Breast epithelium (tissue), 3 donors: ENCODE data around the gene LIPC.

Experiments
- POLR2AphosphoS5 ChIP-seq, 3 donors: sonication (generic); formaldehyde crosslinking; IDR thresholded peaks; one replicate each; pipeline ENCODE4 v1.6.1; 2017; ENCODE audit warnings: antibody characterized with exemption in 3 of 3
- TF ChIP-seq, protein P1 (sequence below), 3 donors: fragments of 450-650 bp; IDR thresholded peaks; one replicate each; pipeline ENCODE4 v1.5.1; 2016 to 2017; ENCODE audit warnings: antibody characterized with exemption in 3 of 3, mild to moderate bottlenecking in 3 of 3, moderate library complexity in 3 of 3

DNA sequence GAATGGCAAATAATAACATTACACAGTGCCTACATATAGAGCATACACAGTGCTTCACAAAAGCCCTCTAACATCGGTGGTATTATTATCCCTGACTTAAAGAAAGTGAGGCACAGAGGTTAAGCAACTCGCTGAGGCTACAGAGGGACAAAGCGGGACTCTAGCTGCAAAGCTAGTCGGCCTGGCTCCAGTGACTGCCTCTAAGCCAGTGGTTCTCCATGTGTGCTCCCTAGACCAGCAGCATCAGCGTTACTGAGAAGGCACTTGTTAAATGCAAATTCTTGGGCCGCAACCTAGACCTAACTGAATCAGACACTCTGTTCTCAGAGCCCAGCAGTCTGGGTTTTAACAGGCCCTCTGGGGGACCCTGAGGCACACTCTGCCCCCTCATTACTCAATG lies 33.1 kb upstream of the LIPC start:
- TF ChIP-seq, protein P1, sequence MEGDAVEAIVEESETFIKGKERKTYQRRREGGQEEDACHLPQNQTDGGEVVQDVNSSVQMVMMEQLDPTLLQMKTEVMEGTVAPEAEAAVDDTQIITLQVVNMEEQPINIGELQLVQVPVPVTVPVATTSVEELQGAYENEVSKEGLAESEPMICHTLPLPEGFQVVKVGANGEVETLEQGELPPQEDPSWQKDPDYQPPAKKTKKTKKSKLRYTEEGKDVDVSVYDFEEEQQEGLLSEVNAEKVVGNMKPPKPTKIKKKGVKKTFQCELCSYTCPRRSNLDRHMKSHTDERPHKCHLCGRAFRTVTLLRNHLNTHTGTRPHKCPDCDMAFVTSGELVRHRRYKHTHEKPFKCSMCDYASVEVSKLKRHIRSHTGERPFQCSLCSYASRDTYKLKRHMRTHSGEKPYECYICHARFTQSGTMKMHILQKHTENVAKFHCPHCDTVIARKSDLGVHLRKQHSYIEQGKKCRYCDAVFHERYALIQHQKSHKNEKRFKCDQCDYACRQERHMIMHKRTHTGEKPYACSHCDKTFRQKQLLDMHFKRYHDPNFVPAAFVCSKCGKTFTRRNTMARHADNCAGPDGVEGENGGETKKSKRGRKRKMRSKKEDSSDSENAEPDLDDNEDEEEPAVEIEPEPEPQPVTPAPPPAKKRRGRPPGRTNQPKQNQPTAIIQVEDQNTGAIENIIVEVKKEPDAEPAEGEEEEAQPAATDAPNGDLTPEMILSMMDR (IDR thresholded peaks at IDR 0.05) = no peak
- TF ChIP-seq POLR2AphosphoS5 (IDR thresholded peaks at IDR 0.05) = no peak
